KG1 (cell line): ENCODE results near the gene CHD2.

ENCODE experiments used
- DNase-seq: peaks from one replicate; lab custom pipeline; 2025; lab: John Stamatoyannopoulos, UW

The CHD2 gene

DNA sequence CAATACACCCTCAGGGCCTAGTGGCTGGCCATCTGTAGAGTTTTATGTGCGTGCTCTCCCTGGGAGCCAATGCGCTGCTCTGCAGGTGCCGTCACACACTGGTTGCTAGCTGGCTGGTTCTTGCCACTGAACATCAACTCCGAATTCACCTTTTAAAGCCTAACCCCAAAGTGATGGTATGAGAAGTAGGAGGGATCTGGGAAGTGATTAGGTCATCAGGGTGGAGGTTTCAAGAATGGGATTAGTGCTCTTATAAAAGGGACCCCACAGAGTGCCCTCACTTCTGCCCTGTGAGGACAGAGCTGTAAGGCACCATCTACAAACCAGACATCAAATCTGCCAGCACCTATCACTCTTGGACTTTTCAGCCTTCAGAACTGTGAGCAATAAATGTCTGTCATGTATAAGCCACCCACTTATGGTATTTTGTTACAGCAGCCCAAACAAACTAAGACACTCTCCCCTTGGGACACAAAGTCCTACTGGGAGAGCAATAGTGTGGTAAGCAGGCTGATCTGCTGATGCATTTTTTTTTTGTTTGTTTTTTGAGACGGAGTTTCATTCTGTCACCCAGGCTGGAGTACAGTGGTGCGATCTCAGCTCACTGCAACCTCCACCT is 168.6 kb downstream of the CHD2 start:
- no peak for DNase-seq

DNA sequence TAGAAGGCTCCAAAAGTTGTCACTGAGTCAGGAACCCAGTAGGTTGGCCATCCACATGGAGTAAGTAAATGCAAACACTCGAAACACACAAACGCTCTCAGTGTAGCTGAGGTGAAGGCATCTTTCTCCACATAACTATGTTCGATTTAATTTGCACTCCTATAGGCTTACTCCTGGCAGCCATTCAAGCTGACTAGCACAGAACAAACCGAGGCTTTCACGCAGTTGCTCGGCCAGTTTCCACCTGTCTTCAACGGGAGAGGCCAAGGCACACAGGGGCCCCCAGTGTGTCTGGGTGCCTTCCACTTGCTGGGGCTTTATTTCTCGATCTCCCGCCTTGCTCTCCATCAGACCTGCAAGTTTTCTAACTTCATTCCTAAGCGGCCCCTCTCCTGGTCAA is 170.0 kb downstream of the CHD2 start:
- no peak for DNase-seq

DNA sequence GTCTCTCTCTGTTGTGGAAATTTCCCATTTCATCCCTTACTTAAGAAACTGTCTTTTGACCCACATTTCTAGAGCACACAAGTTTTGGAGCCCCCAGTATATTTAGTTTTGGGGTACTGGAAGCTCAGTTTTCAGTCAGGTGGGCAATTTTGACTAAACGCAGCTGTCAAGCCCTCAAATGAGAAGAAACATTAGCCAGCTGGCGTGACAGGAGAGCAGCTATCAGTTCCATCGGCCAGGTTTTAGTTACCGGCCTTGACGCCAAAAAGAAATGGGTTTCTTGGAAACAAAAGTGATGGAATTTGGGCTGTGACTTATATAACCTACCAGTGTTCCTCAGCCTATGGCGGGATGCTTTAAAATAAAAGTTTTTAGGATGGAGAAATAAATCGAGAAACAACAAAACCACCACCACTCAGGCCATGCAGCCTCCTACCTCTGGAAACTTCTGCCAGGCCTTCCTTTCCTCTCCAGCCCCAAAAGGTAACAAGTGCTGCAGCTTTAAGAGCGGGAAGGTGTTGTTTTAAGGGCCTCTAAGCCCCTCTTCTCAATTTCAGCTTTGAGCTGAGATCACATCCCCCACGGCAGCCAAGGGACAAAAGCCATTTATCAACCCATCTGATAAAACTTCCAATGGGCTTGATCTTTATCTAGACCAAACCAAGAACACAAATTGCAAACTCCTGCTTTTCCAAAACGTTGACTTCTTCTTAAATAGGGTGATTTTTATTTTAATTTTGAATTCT is 170.6 kb downstream of the CHD2 start:
- no peak for DNase-seq

DNA sequence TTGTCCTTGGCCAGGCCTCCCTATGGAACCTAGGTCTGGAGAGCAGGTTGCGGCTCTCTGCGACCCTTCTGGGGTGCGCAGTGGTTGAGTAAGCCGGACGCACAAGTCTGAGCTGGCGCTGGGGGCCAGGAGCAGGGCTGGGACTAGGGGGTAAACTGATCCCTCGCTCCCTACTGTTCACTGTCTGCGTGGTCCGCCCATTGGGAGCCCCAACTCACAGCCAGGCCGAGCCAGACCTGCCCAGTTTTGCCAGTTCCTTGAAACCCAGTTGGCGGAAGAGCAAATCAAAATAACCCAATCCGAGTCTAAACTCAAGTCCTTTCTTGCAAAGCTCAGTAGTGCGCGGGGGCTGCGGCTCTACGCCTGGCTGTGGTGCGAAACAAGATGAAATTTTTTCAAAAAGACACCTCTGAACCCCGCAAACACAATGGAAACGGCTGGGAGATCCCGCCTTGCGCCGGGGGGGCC is 171.4 kb downstream of the CHD2 start:
- no peak for DNase-seq

DNA sequence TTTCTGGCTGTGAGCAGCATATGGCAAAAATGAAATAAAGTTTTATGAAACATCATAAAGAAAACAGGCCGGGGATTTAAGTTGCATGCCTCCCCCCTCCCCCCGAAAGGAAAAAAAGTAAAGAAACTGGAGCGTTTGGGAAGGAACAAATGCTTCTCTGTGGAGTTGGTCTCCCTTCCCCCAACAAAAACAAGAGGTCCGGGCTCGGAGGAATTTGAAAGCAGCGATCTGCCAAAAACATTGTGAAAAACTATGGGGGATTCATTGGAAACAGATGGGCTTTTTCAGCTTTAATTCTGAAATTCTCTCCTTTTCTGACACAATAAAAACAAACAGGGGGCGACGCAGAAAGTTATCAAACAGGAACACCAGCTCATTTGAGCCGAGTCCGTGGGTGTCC is 171.9 kb downstream of the CHD2 start:
- DNase-seq: no peak

DNA sequence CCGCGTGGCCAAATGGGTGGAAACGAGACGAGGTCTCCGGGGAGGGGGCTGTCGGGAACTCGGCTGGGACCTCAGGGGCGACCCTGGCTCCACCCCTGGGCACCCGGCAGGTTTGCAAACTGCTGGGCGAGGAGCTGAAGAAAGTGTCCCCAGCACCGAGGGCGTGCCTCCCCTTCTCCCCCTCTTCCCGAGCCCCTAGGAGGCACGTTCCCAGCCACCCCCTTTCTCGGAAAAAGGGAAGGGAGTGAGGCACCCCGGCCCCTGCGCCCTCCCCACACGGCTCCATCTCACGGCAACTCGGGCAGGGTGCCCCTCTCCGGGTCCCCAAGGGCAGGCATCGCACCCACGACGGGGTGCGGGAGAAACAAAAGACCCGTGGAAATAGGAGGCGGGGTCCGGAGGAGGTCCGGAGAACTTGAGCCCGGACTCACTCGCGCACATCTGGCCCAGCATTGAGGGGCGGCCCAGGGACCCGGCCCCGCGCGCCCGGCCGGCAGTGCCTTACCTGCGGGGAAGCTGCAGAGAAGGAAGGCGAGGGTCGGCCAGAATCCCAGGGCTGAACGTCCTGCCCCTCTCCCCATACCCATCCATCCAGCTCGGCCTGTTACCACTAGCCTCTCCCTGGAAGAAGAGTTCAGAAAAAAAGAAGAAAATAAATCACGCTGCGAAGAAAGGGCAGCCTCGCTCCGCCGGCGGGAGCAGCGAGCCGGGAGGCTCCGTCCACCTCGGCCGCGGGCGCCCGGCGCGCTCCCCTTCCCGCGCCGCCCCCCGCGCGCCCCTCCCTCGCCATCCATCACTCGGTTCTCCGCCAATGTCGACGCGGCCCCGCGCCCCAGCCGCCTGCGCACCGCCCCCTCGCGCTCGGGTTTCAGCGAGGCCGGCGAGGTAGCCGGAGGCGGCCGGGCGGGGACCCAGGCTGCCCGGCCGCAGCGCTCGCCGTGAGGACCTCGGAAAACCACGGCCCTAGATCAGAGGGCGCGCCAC is 172.6 kb downstream of the CHD2 start:
- DNase-seq: no peak

DNA sequence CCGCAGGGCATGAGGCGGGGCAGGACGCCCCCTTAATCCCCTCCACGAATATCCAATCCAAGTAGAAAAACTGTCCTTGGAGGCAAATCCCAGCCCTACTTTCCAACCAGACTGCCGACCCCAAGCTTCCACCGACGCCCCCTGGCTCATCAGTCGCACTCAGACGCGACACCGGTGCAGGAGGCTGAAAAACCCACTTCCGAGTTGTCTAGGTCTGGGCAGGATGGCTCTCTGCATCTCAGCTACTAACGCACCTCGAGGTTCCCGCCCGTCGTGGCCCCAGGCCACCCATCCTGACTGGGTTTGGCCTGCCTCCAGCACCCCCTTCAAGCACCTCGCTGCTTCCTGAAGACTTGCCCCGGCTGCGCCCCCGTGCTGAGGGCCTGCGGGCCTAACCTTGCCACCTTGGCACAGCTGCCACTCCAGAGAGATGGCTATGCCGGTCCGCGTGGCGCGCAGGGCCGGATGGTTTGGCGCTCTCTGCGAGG is 173.4 kb downstream of the CHD2 start:
- DNase-seq: no peak

DNA sequence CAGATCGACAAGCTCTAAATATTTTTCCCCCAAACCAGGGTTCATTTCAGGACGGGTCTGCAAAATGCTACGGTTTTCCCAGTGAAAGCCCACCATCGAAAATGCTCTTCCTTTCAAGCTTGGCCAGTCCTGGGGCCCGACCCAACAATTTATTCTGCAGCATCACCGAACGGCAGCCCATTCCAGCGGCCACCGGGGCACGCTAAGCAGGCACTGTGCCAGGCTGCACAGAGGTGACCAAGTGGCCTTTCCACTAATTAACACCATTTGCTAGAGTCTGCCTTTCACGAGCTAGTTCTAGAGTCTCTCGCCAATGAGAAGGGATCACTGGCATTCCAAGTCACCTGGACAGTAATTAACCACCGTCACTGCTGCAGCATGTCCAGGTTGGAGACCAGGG is 174.5 kb downstream of the CHD2 start:
- DNase-seq: no peak

DNA sequence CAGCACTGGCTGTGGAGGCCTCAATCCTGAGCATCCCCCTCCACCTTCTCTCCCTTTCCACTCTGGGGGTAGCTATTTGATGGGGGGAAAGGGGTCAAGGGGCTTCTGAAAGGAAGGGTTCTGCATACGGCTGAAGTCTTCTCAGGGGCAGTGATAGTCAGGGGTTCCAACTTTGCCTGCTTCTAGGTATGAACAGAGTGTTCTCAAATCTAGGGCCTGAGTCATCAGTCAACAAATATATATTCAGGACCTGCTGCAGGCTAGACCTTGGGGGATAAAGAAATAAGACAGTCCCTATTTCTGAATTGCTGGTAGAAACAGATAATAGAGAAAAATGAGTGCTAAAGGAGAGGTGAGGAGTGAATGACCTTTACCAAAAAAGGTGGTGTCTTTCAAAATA is 176.1 kb downstream of the CHD2 start:
- DNase-seq: no peak

DNA sequence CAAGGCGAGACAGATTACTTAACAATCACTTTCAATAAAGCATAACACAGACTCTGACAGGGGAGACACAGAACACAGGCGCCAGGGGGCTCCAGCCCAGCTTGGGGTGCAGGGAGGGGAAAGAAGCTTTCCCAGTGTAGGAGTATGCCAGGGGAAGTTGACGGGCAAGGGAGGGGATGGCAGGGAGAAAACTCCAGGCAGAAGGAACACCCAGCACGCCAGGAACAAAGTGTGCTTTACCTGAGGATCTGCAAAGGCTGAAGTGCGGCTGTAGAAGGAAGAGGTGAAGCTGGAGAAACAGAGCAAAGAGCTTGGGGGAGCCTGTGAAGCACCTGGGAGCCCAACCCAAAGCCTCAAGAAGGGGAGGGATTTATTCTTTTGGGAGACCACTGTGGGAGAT is 176.8 kb downstream of the CHD2 start:
- no peak for DNase-seq
